Effector memory CD4-positive, alpha-beta T cell (primary cell): ENCODE measurements around the gene REPS1.

Experiments
- DNase-seq, 3 donors: peaks; one replicate each; pipeline ENCODE4 v3.0.0-alpha.2; 2020
- H3K27ac ChIP-seq: 2 replicates; pipeline ENCODE4 v1.7.0; 2013; ENCODE audit warnings: mild to moderate bottlenecking, low read length, moderate library complexity; ENCODE audit not compliant: insufficient read depth, poor library complexity, severe bottlenecking
- H3K27me3 ChIP-seq: replicated peaks from 2 replicates; pipeline ENCODE4 v1.7.0; 2013; ENCODE audit warnings: mild to moderate bottlenecking, low read length; ENCODE audit not compliant: insufficient read depth, control insufficient read depth, poor library complexity, severe bottlenecking
- H3K36me3 ChIP-seq: 2 replicates; pipeline ENCODE4 v1.7.0; 2013; ENCODE audit warnings: mild to moderate bottlenecking, low read length, moderate library complexity; ENCODE audit not compliant: control insufficient read depth, insufficient read depth
- H3K4me1 ChIP-seq: 2 replicates; pipeline ENCODE4 v1.7.0; 2013; ENCODE audit warnings: low read length, mild to moderate bottlenecking; ENCODE audit not compliant: control insufficient read depth, insufficient read depth, poor library complexity, severe bottlenecking
- H3K4me3 ChIP-seq: 2 replicates; pipeline ENCODE4 v1.7.0; 2013; ENCODE audit warnings: low read length, low read depth, mild to moderate bottlenecking; ENCODE audit not compliant: insufficient read depth, poor library complexity, severe bottlenecking
- H3K9me3 ChIP-seq: 2 replicates; pipeline ENCODE4 v1.7.0; 2013; ENCODE audit warnings: mild to moderate bottlenecking, low read length, moderate library complexity; ENCODE audit not compliant: control insufficient read depth

Gene REPS1

DNA sequence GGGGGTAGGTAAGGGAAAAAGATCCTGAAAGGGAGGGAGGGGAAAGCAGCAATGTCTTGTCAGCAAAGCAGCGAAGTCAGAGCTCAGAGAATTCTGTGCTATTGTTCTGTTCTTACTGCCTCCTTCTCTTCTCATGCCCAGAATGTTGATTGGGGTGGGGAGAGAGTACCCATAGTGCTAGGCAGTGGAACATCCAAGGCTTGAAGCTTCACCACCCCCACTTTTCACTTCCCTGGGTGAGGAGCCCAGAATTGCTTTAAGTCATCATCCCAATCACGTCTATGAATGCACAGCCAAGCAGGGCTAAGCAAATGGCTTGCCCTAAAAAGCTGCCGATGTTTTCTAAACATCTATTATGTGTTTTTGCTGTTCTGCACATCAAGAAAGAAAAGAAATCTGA is 16.5 kb downstream of the REPS1 start:
- DNase-seq, result no peak

DNA sequence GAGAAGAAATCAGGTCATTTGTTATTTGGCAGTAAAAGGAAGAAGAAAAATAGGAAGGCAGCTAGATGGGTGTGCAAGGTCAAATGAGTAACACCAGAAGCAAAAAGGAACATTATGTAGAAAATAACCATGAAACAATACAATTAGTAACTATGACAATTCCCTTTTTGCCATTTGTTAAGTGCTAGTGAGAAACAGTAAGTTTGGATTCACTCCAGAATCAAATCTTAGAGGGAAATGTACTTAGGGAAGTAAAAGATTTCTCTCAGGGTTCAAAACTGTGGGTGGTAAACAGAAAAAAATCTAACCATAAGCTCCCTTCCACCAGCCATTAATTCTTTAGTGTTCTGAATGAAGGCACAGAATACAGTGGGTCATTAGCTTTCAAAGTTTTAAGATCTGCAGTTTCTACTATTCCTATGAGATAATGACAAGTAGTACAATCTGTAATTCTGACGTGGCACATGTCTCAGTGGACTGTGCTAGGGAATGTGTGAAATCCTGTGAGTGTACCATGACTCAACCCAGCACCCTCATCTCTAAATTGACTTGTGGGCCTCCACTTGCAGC is 17.1 kb downstream of the REPS1 start:
- Histone ChIP-seq H3K4me1 (peaks cover 3% of the 10 kb centered on the region), H3K27ac (no peak overlapping the region), H3K27me3 (no peaks in the 10 kb centered on the region), H3K9me3 (no peaks in the 10 kb centered on the region), H3K4me3 (no peak overlapping the region), H3K36me3 (no peaks in the 10 kb centered on the region)
- DNase-seq, result no peak

More for the DNA sequence above, 16.5 kb downstream of the REPS1 start:
- no peaks in the 10 kb centered on the region for H3K36me3 ChIP-seq
- no peaks in the 10 kb centered on the region for H3K9me3 ChIP-seq
- no peak overlapping the region for H3K4me3 ChIP-seq
- H3K27ac ChIP-seq, result no peak overlapping the region
- H3K4me1 ChIP-seq, result peaks cover 3% of the 10 kb centered on the region
- no peaks in the 10 kb centered on the region for H3K27me3 ChIP-seq

DNA sequence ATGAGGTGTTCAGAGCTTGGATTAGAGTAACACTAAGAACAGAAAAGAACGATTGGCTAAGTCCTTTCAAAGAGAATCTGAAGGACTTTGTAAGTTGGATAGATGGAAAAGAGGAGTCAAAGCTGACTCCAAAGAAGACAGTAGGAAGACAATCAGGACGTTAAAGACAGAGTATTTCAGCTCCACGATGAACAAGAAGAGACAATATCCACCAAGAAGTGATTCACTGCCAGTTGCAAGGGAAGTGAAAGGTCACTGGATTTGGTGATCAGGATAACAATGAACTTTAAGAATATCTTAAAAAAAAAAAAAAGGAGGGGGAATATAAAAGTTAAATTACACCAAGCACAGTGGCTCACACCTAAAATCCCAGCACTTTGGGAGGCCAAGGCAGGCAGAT is 17.9 kb downstream of the REPS1 start:
- Histone ChIP-seq H3K9me3 (no peaks in the 10 kb centered on the region), H3K27me3 (no peaks in the 10 kb centered on the region), H3K4me3 (no peak overlapping the region), H3K4me1 (peaks cover 3% of the 10 kb centered on the region), H3K36me3 (no peaks in the 10 kb centered on the region), H3K27ac (no peak overlapping the region)
- no peak for DNase-seq

DNA sequence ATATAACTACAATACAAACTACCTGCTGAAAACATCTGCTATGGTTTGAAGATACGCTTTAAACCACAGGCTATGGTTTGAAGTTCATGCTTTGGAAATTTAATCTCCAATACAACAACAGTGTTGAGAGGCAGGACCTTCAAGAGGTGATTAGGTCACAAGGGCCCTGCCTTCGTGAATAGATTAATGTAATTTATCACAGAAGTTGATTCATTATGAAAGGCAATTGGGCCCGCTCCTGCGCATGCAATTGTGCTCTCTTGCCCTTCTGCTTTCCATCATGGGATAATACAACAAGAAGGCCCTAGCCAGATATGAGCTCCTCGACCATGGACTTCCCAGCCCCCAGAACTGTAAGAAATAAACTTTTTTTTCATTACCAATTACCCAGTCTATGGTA is 21.2 kb downstream of the REPS1 start:
- DNase-seq, result no peak
- no peak overlapping the region for H3K4me3 ChIP-seq
- H3K9me3 ChIP-seq, result no peaks in the 10 kb centered on the region
- no peaks in the 10 kb centered on the region for H3K27me3 ChIP-seq
- H3K4me1 ChIP-seq, result no peaks in the 10 kb centered on the region
- no peaks in the 10 kb centered on the region for H3K36me3 ChIP-seq
- H3K27ac ChIP-seq, result no peak overlapping the region

DNA sequence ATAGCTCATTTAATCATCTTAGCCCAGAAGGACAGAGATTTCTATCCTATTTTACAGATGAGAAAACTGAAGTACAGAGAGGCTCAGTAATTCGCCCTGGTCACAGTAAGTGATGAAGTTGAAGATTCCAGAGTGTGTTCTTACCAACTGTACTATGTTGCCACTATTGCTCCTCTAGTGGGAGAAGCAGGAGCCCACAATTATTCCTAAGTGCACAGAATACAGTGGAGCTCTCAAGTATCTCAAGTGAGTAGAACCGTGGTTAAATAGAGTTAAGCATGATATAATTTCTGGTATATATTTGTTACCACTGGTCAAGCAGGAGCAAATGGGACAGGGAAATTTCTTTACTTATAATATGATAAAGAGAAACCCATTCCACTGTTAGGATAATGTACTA is 22.1 kb downstream of the REPS1 start:
- no peaks in the 10 kb centered on the region for H3K27me3 ChIP-seq
- no peak overlapping the region for H3K4me3 ChIP-seq
- DNase-seq, result no peak
- no peaks in the 10 kb centered on the region for H3K9me3 ChIP-seq
- no peak overlapping the region for H3K27ac ChIP-seq
- no peaks in the 10 kb centered on the region for H3K4me1 ChIP-seq
- no peaks in the 10 kb centered on the region for H3K36me3 ChIP-seq

DNA sequence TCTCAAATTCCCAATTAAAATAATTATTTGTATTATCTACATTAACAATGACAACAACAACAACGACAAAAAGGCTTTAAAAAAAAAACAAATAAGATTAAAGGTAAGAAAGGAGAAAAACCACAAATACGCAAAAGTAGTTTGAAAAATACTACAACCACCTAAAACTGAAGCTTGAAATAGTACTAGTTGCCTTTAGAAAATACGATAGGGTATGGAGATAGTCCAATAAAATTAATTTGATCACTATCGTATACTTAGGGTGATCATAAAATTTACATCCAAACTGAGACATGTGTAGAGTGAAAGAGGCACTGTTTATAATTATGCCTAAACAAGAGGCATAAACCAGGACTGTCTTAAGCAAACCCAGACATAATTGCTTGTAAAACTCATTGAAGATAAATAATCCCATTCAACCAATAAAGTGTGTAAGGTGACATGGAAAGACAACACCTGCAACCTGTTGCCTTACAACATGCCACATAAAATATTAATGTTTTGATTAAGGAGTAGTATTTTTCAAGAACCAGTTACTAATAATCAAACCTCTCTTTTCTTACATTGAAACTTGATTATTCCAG is 22.7 kb downstream of the REPS1 start:
- Histone ChIP-seq H3K27ac (no peak overlapping the region), H3K27me3 (no peaks in the 10 kb centered on the region), H3K9me3 (no peaks in the 10 kb centered on the region), H3K4me1 (no peaks in the 10 kb centered on the region), H3K4me3 (no peak overlapping the region), H3K36me3 (no peaks in the 10 kb centered on the region)
- DNase-seq, result no peak

DNA sequence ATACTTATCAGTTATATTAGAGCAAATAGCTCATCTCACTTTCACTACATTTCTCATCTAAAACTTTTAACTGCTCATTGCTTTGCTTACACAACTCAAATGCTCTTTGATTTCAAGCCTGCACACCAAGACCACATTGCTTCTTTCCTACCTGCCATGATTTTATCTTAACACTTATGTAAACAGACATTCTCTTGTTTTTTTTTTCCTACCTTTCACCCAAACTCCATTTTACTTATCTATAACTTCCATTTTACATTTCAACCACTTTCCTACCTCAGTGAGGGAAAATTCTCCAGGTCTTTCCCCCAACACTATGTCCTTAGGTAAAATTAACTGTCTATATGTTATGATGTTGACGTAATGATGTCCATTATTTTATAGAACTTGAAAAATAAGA is 24.0 kb downstream of the REPS1 start:
- peaks cover 5% of the 10 kb centered on the region for H3K4me1 ChIP-seq
- DNase-seq, result no peak
- H3K4me3 ChIP-seq, result no peak overlapping the region
- H3K27me3 ChIP-seq, result no peaks in the 10 kb centered on the region
- no peak overlapping the region for H3K27ac ChIP-seq
- no peaks in the 10 kb centered on the region for H3K36me3 ChIP-seq
- no peaks in the 10 kb centered on the region for H3K9me3 ChIP-seq

DNA sequence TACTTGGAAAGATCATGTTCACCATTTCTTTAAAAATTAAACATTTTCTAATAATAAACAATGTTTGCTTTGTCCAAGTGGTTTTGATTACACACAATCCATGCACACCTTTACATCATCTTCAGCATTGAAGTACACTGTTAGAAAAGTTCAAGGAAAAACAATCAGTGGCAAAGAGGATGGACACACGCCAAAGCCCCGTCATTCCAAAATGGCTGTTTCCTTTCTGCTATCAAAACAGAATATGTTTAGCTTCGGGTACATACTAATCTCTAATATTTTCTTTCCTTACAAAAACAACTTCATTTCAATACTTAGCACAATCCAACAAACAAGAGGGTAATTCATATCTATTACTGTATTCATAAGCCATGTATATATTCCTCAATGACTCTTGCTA is 24.5 kb downstream of the REPS1 start:
- DNase-seq, result no peak
- Histone ChIP-seq H3K27ac (no peak overlapping the region), H3K4me3 (no peak overlapping the region)

DNA sequence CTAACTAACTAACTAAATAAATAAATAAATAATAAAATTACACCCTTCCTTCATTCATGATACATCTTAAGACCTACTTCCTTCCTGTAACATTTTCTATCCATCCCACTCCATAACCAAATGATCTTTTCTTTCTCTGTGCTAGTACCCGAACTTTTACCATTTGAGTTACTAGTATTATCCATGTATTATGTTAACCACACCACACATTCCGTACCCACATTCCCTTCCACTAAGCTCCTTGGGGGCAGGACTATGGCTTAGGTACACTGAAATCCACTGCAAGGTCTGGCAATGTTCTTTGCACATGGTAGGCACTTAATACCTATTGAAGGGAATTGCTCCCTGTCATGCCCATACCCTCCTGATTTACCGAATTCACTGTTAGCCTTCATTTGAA is 24.9 kb downstream of the REPS1 start:
- Histone ChIP-seq H3K4me1 (peaks cover 13% of the 10 kb centered on the region), H3K36me3 (no peaks in the 10 kb centered on the region), H3K27ac (no peak overlapping the region), H3K9me3 (no peaks in the 10 kb centered on the region), H3K4me3 (no peak overlapping the region), H3K27me3 (no peaks in the 10 kb centered on the region)
- DNase-seq, result no peak

More for the DNA sequence above, 24.5 kb downstream of the REPS1 start:
- no peaks in the 10 kb centered on the region for H3K36me3 ChIP-seq
- peaks cover 9% of the 10 kb centered on the region for H3K4me1 ChIP-seq
- no peaks in the 10 kb centered on the region for H3K27me3 ChIP-seq
- H3K9me3 ChIP-seq, result no peaks in the 10 kb centered on the region

DNA sequence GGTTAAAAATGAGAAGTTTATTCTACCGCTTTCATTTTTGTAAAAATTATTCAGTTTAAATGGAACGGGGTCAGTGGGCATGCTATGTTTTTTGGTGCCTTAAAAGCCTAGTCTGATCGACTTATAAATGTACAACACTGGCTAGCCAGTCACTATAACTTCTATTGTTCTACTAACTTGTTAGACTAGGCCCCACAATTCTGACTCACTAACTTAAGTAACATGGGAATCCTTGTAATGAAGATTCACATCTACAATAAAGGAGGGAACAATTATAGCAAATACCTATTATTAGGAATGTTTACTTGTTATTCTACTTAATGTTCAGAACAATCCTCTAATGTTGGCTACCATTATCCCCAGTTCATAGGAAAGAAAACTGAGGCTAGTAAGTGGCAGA is 28.5 kb downstream of the REPS1 start:
- Histone ChIP-seq H3K9me3 (no peaks in the 10 kb centered on the region), H3K27ac (no peak overlapping the region), H3K27me3 (no peaks in the 10 kb centered on the region), H3K4me3 (no peak overlapping the region), H3K4me1 (peaks cover 13% of the 10 kb centered on the region), H3K36me3 (no peaks in the 10 kb centered on the region)
- no peak for DNase-seq
